ENCODE data around the gene LPP. TPM values are rescaled to one million over a fixed set of nuclear protein-coding genes. Genes with fewer than 3 reads are reported as not detected.

The LPP gene
- total and polyA plus RNA-seq, 10 of the 15 experiments (the other 5 are each of a cell fraction or from before 2014, with no cell fraction given): under 0.01 to 0.62 (median 0.03) TPM

DNA sequence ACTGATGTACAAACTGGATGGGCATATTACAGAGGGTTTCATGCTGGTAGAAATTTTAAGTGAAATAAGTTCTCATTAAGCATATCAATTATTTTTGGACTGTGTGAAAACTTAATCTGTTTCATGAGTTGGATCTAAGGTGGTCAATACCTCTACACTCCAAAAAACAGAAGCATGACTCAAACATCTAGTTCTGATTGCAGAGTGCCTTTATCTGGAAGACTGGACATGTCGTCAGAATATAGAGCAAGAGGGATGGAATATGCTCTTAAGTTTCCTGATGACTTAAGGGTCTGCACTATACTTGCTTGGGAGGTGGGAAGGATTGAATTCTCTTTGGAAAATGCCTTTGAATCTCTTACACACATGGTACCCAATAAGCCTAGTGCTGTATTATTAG, 138.3 kb downstream of the LPP start (continued):
- TF ChIP-seq, protein P1, sequence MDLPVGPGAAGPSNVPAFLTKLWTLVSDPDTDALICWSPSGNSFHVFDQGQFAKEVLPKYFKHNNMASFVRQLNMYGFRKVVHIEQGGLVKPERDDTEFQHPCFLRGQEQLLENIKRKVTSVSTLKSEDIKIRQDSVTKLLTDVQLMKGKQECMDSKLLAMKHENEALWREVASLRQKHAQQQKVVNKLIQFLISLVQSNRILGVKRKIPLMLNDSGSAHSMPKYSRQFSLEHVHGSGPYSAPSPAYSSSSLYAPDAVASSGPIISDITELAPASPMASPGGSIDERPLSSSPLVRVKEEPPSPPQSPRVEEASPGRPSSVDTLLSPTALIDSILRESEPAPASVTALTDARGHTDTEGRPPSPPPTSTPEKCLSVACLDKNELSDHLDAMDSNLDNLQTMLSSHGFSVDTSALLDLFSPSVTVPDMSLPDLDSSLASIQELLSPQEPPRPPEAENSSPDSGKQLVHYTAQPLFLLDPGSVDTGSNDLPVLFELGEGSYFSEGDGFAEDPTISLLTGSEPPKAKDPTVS (IDR thresholded peaks at IDR 0.05; ENCODE audit: low read depth, low read length): no peak
- no peak for TF ChIP-seq GABPA (IDR thresholded peaks at IDR 0.05; ENCODE audit: low read depth)

DNA sequence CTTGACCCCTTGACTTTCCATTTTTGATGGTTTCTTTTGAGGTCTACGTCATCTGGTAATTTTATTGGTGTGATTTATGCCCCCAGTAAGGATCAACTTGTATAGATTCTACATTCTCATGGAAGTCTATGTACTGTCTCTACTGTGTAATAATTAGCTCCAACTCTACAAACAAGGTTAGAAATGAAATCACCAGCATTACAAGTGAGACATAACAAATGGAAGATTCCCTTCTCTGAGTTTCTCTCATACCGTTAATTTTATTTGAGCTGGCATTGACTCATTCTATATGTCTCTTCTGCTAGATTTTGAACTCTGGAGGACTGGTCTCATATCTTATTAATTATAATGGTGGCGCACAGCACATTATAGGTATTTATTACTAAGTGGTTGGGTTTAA, 138.9 kb downstream of the LPP start:
- ATAC-seq (no peak), FAIRE-seq (no peak), DNase-seq (ENCODE audit: low read depth, low spot score) (no peak)
- 48% methylated on average over 3 of the region's 3 CpGs for WGBS (ENCODE audit: insufficient coverage, insufficient replicate concordance, low lambda C conversion rate, missing lambda C conversion rate)
- Histone ChIP-seq H3K4me3 (no peak overlapping the region), H3K4me1 (ENCODE audit: control insufficient read depth, insufficient read depth, low read length) (no peaks in the 10 kb centered on the region), H3K27me3 (replicated peaks in 1 of 2; ENCODE audit: control insufficient read depth in 2 of 2, insufficient read depth in 2 of 2, low read length in 1 of 2) (peaks cover 0 to 7% of the 10 kb centered on the region in 2 experiments; a peak in 2 of 4 replicates), H3K27ac (ENCODE audit: control insufficient read depth, insufficient read depth) (no peak overlapping the region), H3K79me2 (ENCODE audit: control insufficient read depth, insufficient read depth, low read length) (no peaks in the 10 kb centered on the region), H2AFZ (ENCODE audit: control insufficient read depth, low read depth, low read length) (no peak overlapping the region), H3K9me3 (replicated peaks; ENCODE audit: control insufficient read depth, insufficient read depth, low read length) (no peaks in the 10 kb centered on the region), H3K36me3 (ENCODE audit: control insufficient read depth in 2 of 2, insufficient read depth in 2 of 2, low read length in 1 of 2) (no peaks in the 10 kb centered on the region), H3K9ac (ENCODE audit: control insufficient read depth, insufficient read depth, low read length) (no peak overlapping the region), H3K4me2 (ENCODE audit: control insufficient read depth, insufficient read depth) (no peak overlapping the region), H4K20me1 (ENCODE audit: control insufficient read depth, insufficient read depth) (no peaks in the 10 kb centered on the region)
- TF ChIP-seq NR2F1 (conservative IDR thresholded peaks at IDR 0.05): no peak
- ChIA-PET CTCF (no interaction called here), SMC1A (ENCODE audit: uncharacterized antibody, unreplicated experiment) (interaction anchor here (0.6 kb wide), 1 partner anchor 12 kb away, joined by 3 read pairs; no protein-coding TSS in a partner anchor), RAD21 (ENCODE audit: unreplicated experiment) (no interaction called here), POLR2A (no interaction called here)
- in situ Hi-C loops (cut with MboI) (no loop called here), intact Hi-C loops (cut with micrococcal nuclease; ENCODE audit: unreplicated experiment) (no loop called here)
- no TSS peak for BruUV-seq (replicated peaks)

DNA sequence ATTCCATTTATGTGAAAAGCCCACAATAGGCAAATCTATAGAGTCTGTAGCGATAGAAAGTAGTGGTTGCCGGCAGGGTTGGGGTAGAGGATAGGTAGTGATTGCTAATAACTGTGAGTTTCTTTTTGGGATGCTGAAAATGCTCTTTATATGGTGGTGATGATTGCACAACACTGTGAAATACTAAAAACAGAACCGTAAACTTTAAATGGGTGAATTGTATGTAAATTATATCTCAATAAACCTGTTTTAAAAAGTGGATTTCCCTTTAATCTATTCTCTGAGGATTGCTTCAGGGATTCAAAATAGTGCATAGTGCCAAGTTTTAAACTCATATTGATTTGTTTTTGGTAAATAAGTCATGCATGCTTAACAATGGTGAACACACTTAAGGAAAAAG, 140.2 kb downstream of the LPP start:
- Histone ChIP-seq H3K36me3 (ENCODE audit: control insufficient read depth in 2 of 2, insufficient read depth in 2 of 2, low read length in 1 of 2) (no peaks in the 10 kb centered on the region), H3K27me3 (replicated peaks in 1 of 2; ENCODE audit: control insufficient read depth in 2 of 2, insufficient read depth in 2 of 2, low read length in 1 of 2) (peaks cover 0 to 7% of the 10 kb centered on the region in 2 experiments; a peak in 2 of 4 replicates), H3K4me3 (no peak overlapping the region), H3K4me2 (ENCODE audit: control insufficient read depth, insufficient read depth) (no peak overlapping the region), H3K9me3 (replicated peaks; ENCODE audit: control insufficient read depth, insufficient read depth, low read length) (no peaks in the 10 kb centered on the region), H3K79me2 (ENCODE audit: control insufficient read depth, insufficient read depth, low read length) (no peaks in the 10 kb centered on the region), H3K9ac (ENCODE audit: control insufficient read depth, insufficient read depth, low read length) (no peak overlapping the region), H3K4me1 (ENCODE audit: control insufficient read depth, insufficient read depth, low read length) (no peaks in the 10 kb centered on the region), H2AFZ (ENCODE audit: control insufficient read depth, low read depth, low read length) (no peak overlapping the region), H3K27ac (ENCODE audit: control insufficient read depth, insufficient read depth) (no peak overlapping the region), H4K20me1 (ENCODE audit: control insufficient read depth, insufficient read depth) (no peaks in the 10 kb centered on the region)
- no peak for FAIRE-seq
- ChIA-PET POLR2A (no interaction called here), SMC1A (ENCODE audit: uncharacterized antibody, unreplicated experiment) (interaction anchor here (0.6 kb wide), 1 partner anchor 1957 kb away, joined by 3 read pairs; no protein-coding TSS in a partner anchor), RAD21 (ENCODE audit: unreplicated experiment) (no interaction called here), CTCF (no interaction called here)
- TF ChIP-seq RAD21 (IDR thresholded peaks at IDR 0.05; ENCODE audit: insufficient read depth, low read depth, low read length) (no peak), BCL11A (IDR thresholded peaks at IDR 0.05; ENCODE audit: low read depth, low read length) (no peak), MEF2A (IDR thresholded peaks at IDR 0.05; ENCODE audit: insufficient read depth, low read depth, low read length) (no peak), NR2C2 (IDR thresholded peaks at IDR 0.05; ENCODE audit: borderline replicate concordance, control insufficient read depth, insufficient read length, low read depth) (no peak), EZH2 (IDR thresholded peaks at IDR 0.05; ENCODE audit: borderline replicate concordance, control insufficient read depth, low read depth, low read length) (no peak), PAX8 (IDR thresholded peaks at IDR 0.05) (no peak), RB1 (IDR thresholded peaks at IDR 0.05; ENCODE audit: borderline replicate concordance) (no peak), DPF2 (IDR thresholded peaks at IDR 0.05) (no peak)
- TF ChIP-seq, protein P2, sequence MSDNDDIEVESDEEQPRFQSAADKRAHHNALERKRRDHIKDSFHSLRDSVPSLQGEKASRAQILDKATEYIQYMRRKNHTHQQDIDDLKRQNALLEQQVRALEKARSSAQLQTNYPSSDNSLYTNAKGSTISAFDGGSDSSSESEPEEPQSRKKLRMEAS (IDR thresholded peaks at IDR 0.05; ENCODE audit: low read depth, low read length): no peak
- TF ChIP-seq, protein P3, sequence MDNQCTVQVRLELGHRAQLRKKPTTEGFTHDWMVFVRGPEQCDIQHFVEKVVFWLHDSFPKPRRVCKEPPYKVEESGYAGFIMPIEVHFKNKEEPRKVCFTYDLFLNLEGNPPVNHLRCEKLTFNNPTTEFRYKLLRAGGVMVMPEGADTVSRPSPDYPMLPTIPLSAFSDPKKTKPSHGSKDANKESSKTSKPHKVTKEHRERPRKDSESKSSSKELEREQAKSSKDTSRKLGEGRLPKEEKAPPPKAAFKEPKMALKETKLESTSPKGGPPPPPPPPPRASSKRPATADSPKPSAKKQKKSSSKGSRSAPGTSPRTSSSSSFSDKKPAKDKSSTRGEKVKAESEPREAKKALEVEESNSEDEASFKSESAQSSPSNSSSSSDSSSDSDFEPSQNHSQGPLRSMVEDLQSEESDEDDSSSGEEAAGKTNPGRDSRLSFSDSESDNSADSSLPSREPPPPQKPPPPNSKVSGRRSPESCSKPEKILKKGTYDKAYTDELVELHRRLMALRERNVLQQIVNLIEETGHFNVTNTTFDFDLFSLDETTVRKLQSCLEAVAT (IDR thresholded peaks at IDR 0.05): no peak
- 41% methylated on average over 3 of the region's 3 CpGs for WGBS (ENCODE audit: insufficient coverage, insufficient replicate concordance, low lambda C conversion rate, missing lambda C conversion rate)
- intact Hi-C loops (cut with micrococcal nuclease; ENCODE audit: unreplicated experiment): no loop called here
- no peak for ATAC-seq
- no peak for DNase-seq (ENCODE audit: low read depth, low spot score)
- in situ Hi-C loops (cut with MboI): no loop called here
- no TSS peak for BruUV-seq (replicated peaks)

Measured in GM12878 (cell line).